ENCODE measurements around the gene KRTAP3-3. TPM values are rescaled to one million over a fixed set of nuclear protein-coding genes. Genes with fewer than 3 reads are reported as not detected.

Gene KRTAP3-3
- total RNA-seq, 4 donors from 2014 or later = not detected

DNA sequence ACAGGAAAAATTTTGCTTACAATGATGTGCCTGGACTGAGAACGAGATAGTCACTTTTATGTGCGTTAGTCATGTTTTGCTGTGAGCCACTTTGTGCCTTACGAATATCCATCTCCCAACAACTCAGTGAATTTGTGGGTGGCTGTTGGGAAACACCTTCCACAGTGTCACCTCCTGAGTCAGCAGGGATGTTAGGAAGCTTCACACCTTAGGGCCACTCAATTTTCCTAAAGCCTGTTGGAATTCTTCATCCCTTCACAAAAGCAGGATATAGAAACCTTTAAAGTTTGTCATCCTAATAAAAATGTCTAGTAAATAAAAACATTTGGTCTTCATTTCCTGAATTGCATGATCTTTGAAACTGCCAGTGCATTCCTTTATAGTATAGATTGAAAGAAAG lies 19.2 kb upstream of the KRTAP3-3 start:
- ATAC-seq (no peak), DNase-seq (no peak)
- in situ Hi-C loops (cut with MboI; ENCODE audit: low sequenced_read_pairs in 4 of 4) (no loop called here), intact Hi-C loops (cut with DNase I; ENCODE audit: low total_unique reads) (no loop called here)
- H3K9me3 ChIP-seq = no peaks in the 10 kb centered on the region
- H3K36me3 ChIP-seq = no peaks in the 10 kb centered on the region
- no peak for TF ChIP-seq POLR2A (IDR thresholded peaks at IDR 0.05)
- no peak for TF ChIP-seq CTCF (IDR thresholded peaks at IDR 0.05 in 4 of 5, conservative IDR thresholded peaks at IDR 0.05 in 1 of 5)
- no peak overlapping the region for H3K27ac ChIP-seq
- peaks cover 7 to 8% of the 10 kb centered on the region in 2 donors for H3K4me1 ChIP-seq
- no peaks in the 10 kb centered on the region for H3K27me3 ChIP-seq
- H3K4me3 ChIP-seq = no peak overlapping the region

- Histone ChIP-seq H3K36me3 (no peaks in the 10 kb centered on the region), H3K4me1 (peaks cover 7 to 8% of the 10 kb centered on the region in 2 donors), H3K9me3 (no peaks in the 10 kb centered on the region), H3K27ac (no peak overlapping the region), H3K27me3 (no peaks in the 10 kb centered on the region), H3K4me3 (no peak overlapping the region)
- intact Hi-C loops (cut with DNase I; ENCODE audit: low total_unique reads) (no loop called here), in situ Hi-C loops (cut with MboI; ENCODE audit: low sequenced_read_pairs in 4 of 4) (no loop called here)
- DNase-seq (no peak), ATAC-seq (no peak)
- TF ChIP-seq CTCF (IDR thresholded peaks at IDR 0.05 in 4 of 5, conservative IDR thresholded peaks at IDR 0.05 in 1 of 5) (no peak), POLR2A (IDR thresholded peaks at IDR 0.05) (no peak)
Measured at GRCh38 chr17:41012326-41013120, 18.6 kb upstream of the KRTAP3-3 start.

GRCh38 chr17:41010441-41010840 lies 16.5 kb upstream of the KRTAP3-3 start:
- Histone ChIP-seq H3K4me3 (no peak overlapping the region), H3K9me3 (no peaks in the 10 kb centered on the region), H3K36me3 (no peaks in the 10 kb centered on the region), H3K4me1 (peaks cover 7 to 8% of the 10 kb centered on the region in 2 donors), H3K27ac (no peak overlapping the region), H3K27me3 (no peaks in the 10 kb centered on the region)
- no peak for DNase-seq
- in situ Hi-C loops (cut with MboI; ENCODE audit: low sequenced_read_pairs in 4 of 4) = no loop called here
- no peak for ATAC-seq
- no peak for TF ChIP-seq CTCF (IDR thresholded peaks at IDR 0.05 in 4 of 5, conservative IDR thresholded peaks at IDR 0.05 in 1 of 5)
- intact Hi-C loops (cut with DNase I; ENCODE audit: low total_unique reads) = no loop called here

DNA sequence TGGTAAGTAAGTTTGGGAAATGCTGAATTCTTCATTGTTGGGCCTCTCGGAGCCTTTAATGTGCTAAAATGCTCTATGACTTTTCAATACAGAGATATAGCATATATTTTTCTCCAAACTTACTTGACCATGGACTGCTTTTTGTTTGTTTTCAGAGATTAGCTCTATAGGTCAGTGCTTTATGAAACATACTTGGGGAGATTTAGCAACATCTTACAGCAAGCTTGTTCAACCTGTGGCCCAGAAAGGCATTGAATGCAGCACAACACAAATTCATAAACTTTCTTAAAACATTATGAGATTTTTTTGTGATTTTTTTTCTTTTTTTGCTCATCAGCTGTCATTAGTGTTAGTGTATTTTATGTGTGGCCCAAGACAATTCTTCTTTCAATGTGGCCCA lies 16.0 kb upstream of the KRTAP3-3 start:
- no peak overlapping the region for H3K27ac ChIP-seq
- in situ Hi-C loops (cut with MboI; ENCODE audit: low sequenced_read_pairs in 4 of 4) = no loop called here
- H3K4me1 ChIP-seq = peaks cover 7 to 8% of the 10 kb centered on the region in 2 donors
- TF ChIP-seq POLR2A (IDR thresholded peaks at IDR 0.05) = no peak
- no peak for TF ChIP-seq CTCF (IDR thresholded peaks at IDR 0.05 in 4 of 5, conservative IDR thresholded peaks at IDR 0.05 in 1 of 5)
- ATAC-seq = no peak
- H3K4me3 ChIP-seq = no peak overlapping the region
- no peaks in the 10 kb centered on the region for H3K36me3 ChIP-seq
- H3K27me3 ChIP-seq = no peaks in the 10 kb centered on the region
- no peak for DNase-seq
- intact Hi-C loops (cut with DNase I; ENCODE audit: low total_unique reads) = no loop called here
- H3K9me3 ChIP-seq = no peaks in the 10 kb centered on the region

All from gastrocnemius medialis (tissue), 4 donors.